ENCODE data around the gene TEX12. TPM values are rescaled to one million over a fixed set of nuclear protein-coding genes. Genes with fewer than 3 reads are reported as not detected.

TEX12 gene, protein sequence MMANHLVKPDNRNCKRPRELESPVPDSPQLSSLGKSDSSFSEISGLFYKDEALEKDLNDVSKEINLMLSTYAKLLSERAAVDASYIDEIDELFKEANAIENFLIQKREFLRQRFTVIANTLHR
- 0.25 TPM in 1 of 2 replicates, not detected in the other for total RNA-seq

DNA sequence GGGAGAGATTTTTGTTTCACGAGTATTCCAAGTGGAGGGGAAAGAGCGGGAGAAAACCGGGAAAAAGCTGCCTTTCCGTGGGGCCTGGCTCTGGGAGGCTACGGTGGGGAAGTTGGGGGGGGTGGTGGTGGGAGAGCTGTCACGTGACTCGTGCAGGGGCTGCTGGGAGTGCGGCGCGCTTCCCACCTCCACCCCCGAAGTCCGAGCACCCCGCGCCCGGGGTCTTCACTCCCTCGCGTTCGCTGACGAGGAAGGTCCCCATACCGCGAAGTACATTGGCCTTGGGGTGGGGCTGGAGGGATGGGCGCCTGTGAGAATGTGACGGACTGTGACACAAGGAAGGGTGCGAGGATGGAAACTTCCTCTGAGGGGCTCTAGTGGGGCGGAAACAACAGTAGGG, at the start of gene TEX12:
Gene TEX12 (plus strand): TSS at position 228 of the 400 bp plus-strand sequence. CDS start 1,897 bp downstream, outside the sequence.

DNA sequence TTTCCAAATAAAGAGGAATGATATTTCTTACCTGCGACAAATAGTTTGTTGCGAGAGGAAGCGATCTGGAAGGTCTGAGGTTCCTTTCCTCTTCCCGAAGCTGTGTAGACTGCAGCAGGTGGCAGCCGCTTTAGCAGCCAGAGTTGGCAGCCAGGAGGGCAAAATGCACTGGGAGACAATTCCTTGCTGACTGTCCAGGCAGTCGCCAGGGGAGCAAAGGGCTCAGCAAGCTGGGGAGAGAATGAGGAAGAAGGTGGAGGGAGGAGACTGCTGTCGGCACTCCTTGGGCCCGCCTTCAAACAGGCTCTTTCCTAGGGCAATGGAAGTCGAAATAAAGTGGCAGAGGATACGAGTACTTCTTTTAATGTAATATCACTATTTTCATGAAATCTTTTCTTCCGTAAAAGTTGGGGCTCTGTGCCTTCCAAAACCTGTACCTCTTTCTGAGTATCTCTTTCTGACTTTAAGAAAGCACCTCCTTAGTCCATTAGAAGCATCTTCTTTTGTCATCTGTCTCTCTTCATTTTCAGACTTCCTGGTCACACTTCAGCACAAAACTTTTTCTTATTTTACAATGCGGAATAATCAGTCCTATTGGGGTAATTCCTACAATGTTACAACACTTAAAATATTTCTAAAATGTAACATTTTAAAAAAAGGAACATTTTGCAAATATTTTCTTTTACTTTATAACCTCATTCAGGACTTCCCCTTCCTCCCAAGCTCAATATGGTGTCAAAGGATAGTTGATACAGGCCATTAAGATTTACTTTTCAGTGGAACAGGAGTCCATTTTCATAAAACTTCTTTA, 3.1 kb upstream of the TEX12 start, which contains the start of gene IL18:
Gene IL18 (minus strand): TSS at position 220 of the 811 bp plus-strand sequence. CDS start 9,041 bp downstream, outside the sequence.

DNA sequence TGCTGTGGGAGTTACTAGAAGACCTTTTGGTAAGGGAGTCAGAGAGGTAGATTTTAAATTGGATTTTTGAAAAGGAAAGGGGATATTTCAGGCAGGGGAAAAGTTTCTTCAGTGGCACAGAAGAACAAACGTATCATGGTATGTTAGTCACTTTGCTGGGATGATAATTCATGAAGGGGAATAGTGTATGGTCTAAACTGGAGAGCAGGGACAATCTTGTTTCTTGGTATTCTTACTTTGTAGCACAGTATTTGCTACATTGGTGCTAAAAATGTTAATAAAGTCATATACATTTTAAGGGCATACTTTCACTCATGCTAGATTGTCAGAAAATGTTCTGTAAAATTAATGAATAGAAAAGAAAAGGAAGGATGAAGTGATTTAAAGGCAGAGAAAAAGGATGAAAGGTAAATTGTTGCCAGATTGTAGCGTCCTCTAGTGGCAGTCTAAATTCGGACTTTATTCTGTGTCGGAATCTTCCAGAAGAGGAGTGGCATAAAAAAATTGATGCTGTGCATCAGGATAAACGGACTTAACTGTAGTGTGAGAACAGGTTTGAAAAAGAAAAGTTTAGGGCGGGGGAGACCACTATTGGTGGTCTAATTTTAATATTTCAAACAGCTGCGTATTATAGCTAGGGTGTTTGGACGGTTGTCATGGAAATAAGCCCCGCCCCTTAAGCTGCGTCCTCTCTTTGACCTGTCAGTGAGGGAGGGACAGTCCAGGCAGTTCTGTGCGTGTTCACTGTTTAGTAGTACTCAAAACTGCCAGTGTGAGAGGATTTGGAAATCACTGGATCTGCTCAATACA, 7.8 kb downstream of the TEX12 start, which contains the start of gene BCO2:
Gene BCO2 (plus strand): TSS at position 724 of the 810 bp plus-strand sequence. CDS start 90 bp downstream, outside the sequence.

Other genes starting within 250 kb of the TEX12 start
- gene C11orf52, start 248.5 kb upstream of the TEX12 start, total RNA-seq, result 0.49 and 0.80 TPM in 2 replicates
- 8.7 TPM in 2 replicates for gene DIXDC1, start 230.0 kb upstream of the TEX12 start, total RNA-seq
- 41.2 and 46.1 TPM in 2 replicates for gene DLAT, start 142.0 kb upstream of the TEX12 start, total RNA-seq
- 0.64 and 1.9 TPM in 2 replicates for gene PIH1D2, start 93.4 kb upstream of the TEX12 start, total RNA-seq
- 8.3 and 9.2 TPM in 2 replicates for gene NKAPD1, start 93.1 kb upstream of the TEX12 start, total RNA-seq
- 54.6 and 67.4 TPM in 2 replicates for gene TIMM8B, start 80.6 kb upstream of the TEX12 start, total RNA-seq
- 96.6 and 117 TPM in 2 replicates for gene SDHD, start 80.5 kb upstream of the TEX12 start, total RNA-seq
- 0.13 and 1.5 TPM in 2 replicates for gene IL18, start 3.3 kb upstream of the TEX12 start, total RNA-seq
- 0.40 and 0.44 TPM in 2 replicates for gene BCO2, start 8.1 kb downstream of the TEX12 start, total RNA-seq
- gene PTS, start 59.1 kb downstream of the TEX12 start, total RNA-seq, result 28.0 and 33.9 TPM in 2 replicates
- not detected in 2 replicates for gene PLET1, start 93.5 kb downstream of the TEX12 start, total RNA-seq

Data from mammary microvascular endothelial cell (primary cell).